Stimulated activated CD4-positive, alpha-beta T cell treated with anti-CD3 and anti-CD28 coated beads, Interleukin-12 subunit alpha, Interleukin-12 subunit beta, amount 100 ng/mL, for 48 hours (primary cell): Measurements from ENCODE around the gene KIF11.
A peak's percentile ranks its signal among the peaks of the same experiment; 100 is the strongest.

Experiments used
- DNase-seq, 3 donors: peaks; one replicate each; pipeline ENCODE4 v3.0.0-alpha.2; 2020; ENCODE audit warnings: low read depth in 2 of 3, low spot score in 1 of 3

Gene KIF11

GRCh38 chr10:92677708-92678107, 84.8 kb downstream of the KIF11 start:
- DNase-seq, result no peak

GRCh38 chr10:92678206-92678605, 85.3 kb downstream of the KIF11 start:
- no peak for DNase-seq

DNA sequence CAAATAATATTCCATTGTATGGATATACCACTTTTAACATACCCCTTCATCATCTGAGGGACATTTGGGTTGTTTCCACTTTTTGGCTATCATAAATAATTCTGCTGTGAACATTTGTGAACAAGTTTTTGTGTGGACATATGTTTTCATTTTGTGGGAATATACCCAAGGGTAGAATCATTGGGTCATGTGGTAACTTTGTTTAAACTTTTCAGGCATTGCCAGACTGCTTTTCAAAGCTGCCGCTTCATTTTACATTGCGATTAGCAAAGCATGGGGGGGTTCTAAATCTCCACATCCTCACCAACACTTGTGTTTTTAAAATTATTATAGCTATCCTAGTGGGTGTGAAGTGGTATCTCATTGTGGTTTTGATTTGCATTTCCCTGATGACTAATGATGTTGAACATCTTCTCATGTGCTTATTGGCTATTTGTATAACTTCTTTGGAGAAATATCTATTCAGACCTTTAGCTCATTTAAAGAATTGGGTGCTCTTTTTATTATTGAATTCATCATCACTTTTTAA, 88.4 kb downstream of the KIF11 start:
- DNase-seq, result no peak

GRCh38 chr10:92688573-92688926, 95.6 kb downstream of the KIF11 start:
- DNase-seq, result no peak

DNA sequence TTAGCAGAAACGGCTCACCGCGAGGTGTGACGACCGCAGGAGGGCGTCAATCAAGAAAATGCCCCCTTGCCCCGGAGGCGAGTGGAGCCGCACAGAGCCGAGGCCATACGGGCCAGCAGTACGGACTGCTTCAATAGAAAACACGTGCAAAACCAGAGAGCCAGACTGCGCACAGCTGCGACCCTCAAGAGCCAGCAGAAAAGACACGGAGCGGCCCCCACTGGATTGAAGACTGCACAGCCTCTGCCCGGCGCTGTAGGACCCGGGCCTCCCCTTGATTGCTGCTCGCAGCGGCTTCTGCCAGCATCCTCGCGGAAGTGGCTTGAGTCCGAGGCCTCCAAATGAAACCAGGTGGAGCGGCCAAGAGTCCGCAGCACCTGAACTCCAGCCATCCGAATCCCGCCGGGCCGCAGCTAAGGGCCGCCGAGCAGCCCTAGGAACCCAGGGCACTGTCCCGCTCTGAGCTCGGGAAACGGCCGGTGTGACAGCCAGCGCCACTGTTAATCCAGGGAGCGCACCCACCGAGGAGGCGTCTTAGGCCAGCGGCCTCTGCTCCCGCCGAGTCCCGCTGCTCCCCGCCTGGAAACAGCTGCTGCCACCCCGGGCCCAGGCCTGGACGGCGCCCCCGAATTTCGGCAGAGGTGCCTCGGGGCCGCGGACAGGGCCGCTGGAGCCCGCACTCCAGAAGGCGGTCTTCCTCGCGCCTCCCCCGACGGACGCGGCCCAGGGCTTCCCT, 96.2 kb downstream of the KIF11 start:
- no peak for DNase-seq

- DNase-seq, result peak in 1 of 3 donors; percentile 23
These were observed 96.8 kb downstream of the KIF11 start, which contains the start of gene HHEX for GRCh38 chr10:92689663-92690210. HHEX (plus strand) TSS chr10:92689955; CDS start chr10:92689987, 32 bp downstream.

GRCh38 chr10:92690211-92690914, 97.4 kb downstream of the KIF11 start:
- DNase-seq, result peak; percentile 28 to 58 (median 50)

DNA sequence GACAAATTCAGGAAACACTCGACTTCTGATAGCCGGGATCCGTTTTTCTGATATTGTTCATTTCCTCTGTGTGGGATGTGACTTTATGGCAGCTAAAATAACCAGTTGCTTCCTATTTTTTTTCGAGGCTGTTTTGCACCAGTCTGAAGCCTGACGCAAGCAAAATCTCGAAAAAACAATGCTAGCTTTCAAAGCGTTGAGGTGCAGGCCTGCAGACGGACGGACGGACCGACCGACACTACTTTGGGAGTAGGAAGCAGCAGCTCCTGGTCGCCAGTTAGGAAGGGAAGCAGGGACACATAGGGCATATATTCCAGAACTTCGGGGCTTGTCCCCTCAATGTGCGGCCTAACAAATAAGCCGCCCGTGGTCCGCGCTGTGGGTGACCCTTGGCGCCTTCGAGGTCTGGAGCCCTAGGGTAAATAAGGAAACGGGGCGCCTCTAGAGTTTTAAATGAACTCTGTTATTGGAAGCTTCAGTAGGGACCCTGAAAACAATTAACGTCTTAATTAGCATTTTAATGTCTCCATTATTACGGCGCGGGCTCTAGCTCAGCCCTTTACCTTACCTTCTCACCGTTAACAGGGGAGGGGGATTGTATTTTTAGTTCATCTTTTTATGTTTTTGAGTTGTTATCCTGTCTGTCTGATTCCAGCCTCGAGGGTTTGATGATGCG, 98.1 kb downstream of the KIF11 start:
- DNase-seq, result no peak

GRCh38 chr10:92691591-92692079, 98.7 kb downstream of the KIF11 start:
- no peak for DNase-seq

DNA sequence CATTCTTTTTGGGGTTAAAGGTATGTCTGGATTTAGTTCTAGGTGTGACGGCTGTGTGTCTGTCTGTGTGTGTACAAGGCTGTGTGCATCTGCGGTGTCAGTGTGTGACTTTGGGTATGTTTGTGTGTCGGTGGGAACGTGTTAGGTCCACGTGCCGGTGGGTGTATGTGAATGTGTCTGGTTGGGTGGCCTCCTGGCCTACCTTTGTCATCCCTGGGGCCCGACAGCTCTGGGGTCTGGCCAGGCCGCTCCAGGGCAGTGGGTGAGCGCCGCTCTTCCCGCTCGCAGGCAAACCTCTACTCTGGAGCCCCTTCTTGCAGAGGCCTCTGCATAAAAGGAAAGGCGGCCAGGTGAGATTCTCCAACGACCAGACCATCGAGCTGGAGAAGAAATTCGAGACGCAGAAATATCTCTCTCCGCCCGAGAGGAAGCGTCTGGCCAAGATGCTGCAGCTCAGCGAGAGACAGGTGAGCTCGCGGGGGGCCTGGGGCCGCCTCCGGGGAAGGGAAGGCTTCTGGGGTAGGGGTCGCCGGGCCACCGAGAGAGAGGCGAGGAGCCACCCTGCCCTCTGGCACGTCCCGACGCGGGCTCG, 99.2 kb downstream of the KIF11 start:
- no peak for DNase-seq

DNA sequence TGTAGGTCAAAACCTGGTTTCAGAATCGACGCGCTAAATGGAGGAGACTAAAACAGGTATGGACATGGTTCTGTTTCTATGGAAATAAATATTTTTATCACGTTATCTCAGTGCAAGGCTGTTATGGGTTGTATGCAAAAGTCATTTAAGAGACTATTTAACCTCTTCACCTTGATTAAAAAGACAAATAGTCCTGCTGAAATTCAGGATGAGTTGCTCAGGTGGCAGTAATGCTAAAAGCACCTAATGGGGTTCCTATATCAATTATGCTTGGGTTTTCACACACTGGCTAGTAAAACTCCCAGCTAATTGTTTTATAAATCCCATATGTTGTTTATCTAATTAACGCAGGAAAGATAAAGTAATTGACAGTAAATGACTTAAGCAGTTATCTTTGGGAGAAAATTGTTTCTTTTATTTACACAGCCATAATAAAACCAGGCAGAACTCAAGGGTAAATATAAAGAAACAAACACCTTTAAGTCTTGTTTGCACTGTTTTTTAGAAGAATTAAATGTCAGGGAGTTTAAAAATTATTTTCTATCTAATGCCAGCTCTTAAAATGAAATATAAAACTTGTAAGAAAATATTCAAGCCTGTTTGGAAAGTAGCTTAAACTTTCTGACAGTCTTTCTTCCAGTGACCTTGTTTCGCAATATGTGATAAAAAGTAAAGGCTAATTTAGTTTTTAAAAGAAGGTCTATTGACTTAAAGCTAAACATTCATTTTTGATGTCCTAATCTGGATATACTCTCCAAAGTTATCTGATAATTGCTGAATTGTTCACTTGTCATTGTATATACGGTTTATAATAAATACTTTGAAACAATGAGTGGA, 100.0 kb downstream of the KIF11 start:
- DNase-seq, result no peak

DNA sequence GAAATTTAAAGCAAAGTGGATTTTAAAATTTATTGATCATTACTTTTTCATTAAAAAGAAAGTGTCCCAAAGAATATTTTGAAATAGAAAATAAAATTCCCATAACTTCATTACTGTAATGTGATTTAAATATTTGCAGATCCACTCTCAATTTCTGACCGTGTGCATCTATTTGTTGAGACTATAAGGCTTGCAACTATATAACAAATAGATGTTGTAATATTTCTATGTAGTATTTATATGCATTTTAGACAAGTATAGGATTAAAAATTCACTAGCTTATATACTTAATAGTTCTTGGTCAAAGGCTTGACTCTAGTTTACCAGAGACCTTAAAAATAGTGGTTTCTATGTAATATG, 100.6 kb downstream of the KIF11 start:
- DNase-seq, result no peak

GRCh38 chr10:92695679-92696605, 103.0 kb downstream of the KIF11 start:
- DNase-seq, result no peak

DNA sequence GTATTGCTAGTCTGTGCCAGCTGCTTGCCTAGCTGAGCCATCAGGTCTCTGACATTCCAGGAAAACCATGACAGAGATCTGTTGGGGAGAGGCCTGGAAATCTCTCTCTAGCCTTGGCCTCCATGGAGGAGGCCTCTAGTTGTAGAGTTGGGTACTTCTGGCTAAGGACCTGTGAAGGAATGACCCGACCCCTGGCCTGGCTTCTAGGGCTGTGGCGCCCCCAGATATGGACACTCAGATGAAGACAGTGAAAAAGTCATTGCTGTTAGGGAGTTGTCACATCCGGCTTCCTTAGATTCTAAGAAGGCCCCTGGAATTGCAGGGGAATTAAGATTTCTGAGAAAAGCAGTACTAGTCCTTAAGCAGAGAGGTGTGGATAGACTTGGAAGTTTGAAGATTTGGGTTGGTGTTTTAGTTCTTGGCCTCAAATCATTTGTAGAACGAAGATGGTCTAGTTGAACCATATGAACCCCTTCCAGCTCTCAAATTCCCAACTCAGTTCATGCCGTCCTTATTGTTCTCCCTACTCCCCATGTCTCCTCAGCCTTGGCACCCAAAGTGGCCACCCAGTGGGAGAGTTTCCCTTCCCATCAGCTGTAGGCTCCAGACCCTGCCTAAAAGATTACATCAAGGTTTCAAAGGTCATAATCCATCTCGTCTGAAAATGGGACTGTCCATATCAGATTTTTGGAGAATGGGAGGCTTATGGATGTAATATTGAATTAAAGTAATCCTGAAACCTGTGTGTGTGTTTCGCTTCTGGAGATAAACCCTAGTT, 103.9 kb downstream of the KIF11 start:
- DNase-seq, result no peak

GRCh38 chr10:92697663-92698511, 105.0 kb downstream of the KIF11 start:
- no peak for DNase-seq

GRCh38 chr10:92699193-92699517, 106.2 kb downstream of the KIF11 start:
- DNase-seq, result no peak

DNA sequence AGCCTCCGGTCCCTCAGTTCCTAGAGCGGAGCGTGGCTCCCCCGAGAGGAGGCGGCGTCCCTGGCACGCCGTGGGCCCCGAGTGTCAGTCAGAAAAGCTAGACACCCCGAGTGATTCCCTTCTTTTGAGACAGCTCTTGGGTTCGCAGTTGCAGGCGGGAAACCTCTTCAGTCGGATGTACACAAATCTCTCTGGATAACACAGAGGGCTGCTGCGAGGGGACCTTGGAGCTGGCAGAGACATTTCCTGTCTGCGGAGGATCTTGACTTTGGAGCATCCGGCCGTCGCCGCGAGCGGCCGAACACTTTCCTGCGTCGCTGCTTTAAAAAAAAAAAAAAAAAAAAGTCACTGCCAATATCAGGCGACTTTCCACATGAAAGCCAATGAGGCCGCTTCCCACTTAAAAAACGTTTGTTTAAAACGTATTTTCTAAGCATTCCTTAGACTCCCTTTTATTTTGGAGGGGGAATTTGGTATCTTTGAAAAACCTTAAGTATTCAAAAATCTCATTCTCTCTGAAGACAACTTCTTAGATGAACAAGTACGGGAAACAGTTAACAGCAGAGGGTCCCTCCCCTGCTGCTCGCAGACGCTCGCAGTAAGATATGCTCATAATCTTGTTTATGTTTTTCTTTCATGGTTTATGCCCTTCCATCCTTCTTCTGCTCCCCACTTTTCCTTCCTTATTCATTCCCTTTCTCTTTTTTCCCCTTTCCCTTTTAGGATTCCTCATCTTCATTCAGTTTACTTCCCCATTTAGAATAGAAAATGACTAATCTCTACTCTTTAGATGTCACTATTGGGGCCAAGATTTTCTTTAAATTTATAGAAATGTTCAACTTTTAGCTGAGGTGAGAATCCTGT, 106.8 kb downstream of the KIF11 start:
- no peak for DNase-seq
